ENCODE measurements around the gene ZNF710. TPM values are rescaled to one million over a fixed set of nuclear protein-coding genes. Genes with fewer than 3 reads are reported as not detected.

ZNF710 gene
- total and polyA plus RNA-seq, 2 of the 13 experiments (the other 11 are each of a cell fraction or from before 2014, with no cell fraction given) = 4.7 to 20.6 TPM

- TF ChIP-seq THAP9 (CRISPR knock-in tag; IDR thresholded peaks at IDR 0.05; ENCODE audit: borderline replicate concordance) = peak; percentile 33; the same call in 1 of the 2 replicates
- TF ChIP-seq ZNF614 (CRISPR knock-in tag; IDR thresholded peaks at IDR 0.05; ENCODE audit: borderline replicate concordance) = no peak
- TF ChIP-seq, protein P1, sequence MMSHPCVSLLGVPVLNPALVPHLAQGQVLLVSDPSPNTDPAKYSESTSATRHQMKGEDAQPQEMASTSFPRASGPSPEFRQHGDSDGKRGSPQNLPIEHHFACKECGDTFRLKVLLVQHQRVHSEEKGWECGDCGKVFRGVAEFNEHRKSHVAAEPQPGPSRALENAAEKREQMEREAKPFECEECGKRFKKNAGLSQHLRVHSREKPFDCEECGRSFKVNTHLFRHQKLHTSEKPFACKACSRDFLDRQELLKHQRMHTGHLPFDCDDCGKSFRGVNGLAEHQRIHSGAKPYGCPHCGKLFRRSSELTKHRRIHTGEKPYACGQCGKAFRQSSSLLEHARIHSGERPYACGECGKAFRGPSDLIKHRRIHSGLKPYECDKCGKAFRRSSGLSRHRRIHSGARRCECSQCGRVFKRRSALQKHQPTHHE (CRISPR knock-in tag; IDR thresholded peaks at IDR 0.05; ENCODE audit: borderline replicate concordance) = no peak
- peak; percentile 25; the same call in 1 of the 2 replicates for TF ChIP-seq KDM2A (CRISPR knock-in tag; IDR thresholded peaks at IDR 0.05; ENCODE audit: borderline replicate concordance, low read depth)
- TF ChIP-seq ZMYM4 (CRISPR knock-in tag; IDR thresholded peaks at IDR 0.05) = no peak
- TF ChIP-seq, protein P2, sequence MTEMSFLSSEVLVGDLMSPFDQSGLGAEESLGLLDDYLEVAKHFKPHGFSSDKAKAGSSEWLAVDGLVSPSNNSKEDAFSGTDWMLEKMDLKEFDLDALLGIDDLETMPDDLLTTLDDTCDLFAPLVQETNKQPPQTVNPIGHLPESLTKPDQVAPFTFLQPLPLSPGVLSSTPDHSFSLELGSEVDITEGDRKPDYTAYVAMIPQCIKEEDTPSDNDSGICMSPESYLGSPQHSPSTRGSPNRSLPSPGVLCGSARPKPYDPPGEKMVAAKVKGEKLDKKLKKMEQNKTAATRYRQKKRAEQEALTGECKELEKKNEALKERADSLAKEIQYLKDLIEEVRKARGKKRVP (CRISPR knock-in tag; IDR thresholded peaks at IDR 0.05) = no peak
- no peak for TF ChIP-seq EZH2 (conservative IDR thresholded peaks at IDR 0.05; ENCODE audit: low read depth, low read length)
- TF ChIP-seq ZNF547 (CRISPR knock-in tag; IDR thresholded peaks at IDR 0.05) = peak; percentile 30; the same call in 1 of the 2 replicates
- no peak for TF ChIP-seq HNRNPH1 (optimal IDR thresholded peaks at IDR 0.05; ENCODE audit: low read depth, low read length)
- no peak for TF ChIP-seq MBD4 (IDR thresholded peaks at IDR 0.05; ENCODE audit: borderline replicate concordance, low read length)
- no peak for TF ChIP-seq RNF219 (CRISPR knock-in tag; IDR thresholded peaks at IDR 0.05)
- no peak for TF ChIP-seq NBN (conservative IDR thresholded peaks at IDR 0.05)
- TF ChIP-seq HDAC2 (CRISPR knock-in tag; IDR thresholded peaks at IDR 0.05) = 0 out of 2 replicates have a peak, but pooled peaks have one; percentile 26
- no peak for TF ChIP-seq E2F1 (CRISPR knock-in tag; IDR thresholded peaks at IDR 0.05)
- peak; percentile 71 for TF ChIP-seq SAP130 (CRISPR knock-in tag; IDR thresholded peaks at IDR 0.05; ENCODE audit: low read depth)
- TF ChIP-seq PLRG1 (conservative IDR thresholded peaks at IDR 0.05) = no peak
- no peak for TF ChIP-seq YEATS4 (CRISPR knock-in tag; IDR thresholded peaks at IDR 0.05; ENCODE audit: borderline replicate concordance)
- TF ChIP-seq ZFP36L1 (CRISPR knock-in tag; IDR thresholded peaks at IDR 0.05) = no peak
- no peak for TF ChIP-seq GATAD1 (CRISPR knock-in tag; IDR thresholded peaks at IDR 0.05)
- TF ChIP-seq NONO (IDR thresholded peaks at IDR 0.05) = no peak
- no peak for TF ChIP-seq NONO (CRISPR knock-in tag; conservative IDR thresholded peaks at IDR 0.05)
- TF ChIP-seq, protein P3, sequence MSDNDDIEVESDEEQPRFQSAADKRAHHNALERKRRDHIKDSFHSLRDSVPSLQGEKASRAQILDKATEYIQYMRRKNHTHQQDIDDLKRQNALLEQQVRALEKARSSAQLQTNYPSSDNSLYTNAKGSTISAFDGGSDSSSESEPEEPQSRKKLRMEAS (IDR thresholded peaks at IDR 0.05) = peak; percentile 29; the same call in 1 of the 2 replicates
These were observed 100.2 kb downstream of the ZNF710 start (continued) for GRCh38 chr15:90101130-90101968.

All from HepG2 (cell line).